ENCODE data around the gene TSPAN4. TPM values are rescaled to one million over a fixed set of nuclear protein-coding genes. Genes with fewer than 3 reads are reported as not detected.

TSPAN4 gene
- total RNA-seq, 1 donor from 2014 or later, result 120 TPM

- DNase-seq (ENCODE audit: low spot score), result no peak
These were observed 5.8 kb downstream of the TSPAN4 start for GRCh38 chr11:848380-848931.

GRCh38 chr11:849104-849824 is 6.6 kb downstream of the TSPAN4 start:
- DNase-seq (ENCODE audit: low spot score), result no peak

GRCh38 chr11:849951-850774 is 7.5 kb downstream of the TSPAN4 start:
- no peak for DNase-seq (ENCODE audit: low spot score)

GRCh38 chr11:850775-851763 is 8.4 kb downstream of the TSPAN4 start:
- DNase-seq (ENCODE audit: low spot score), result no peak

GRCh38 chr11:852762-853161 is 10.1 kb downstream of the TSPAN4 start:
- no peak for DNase-seq (ENCODE audit: low spot score)

- DNase-seq (ENCODE audit: low spot score), result no peak
These were observed 11.2 kb downstream of the TSPAN4 start for GRCh38 chr11:853682-854448.

GRCh38 chr11:854601-855329 is 12.1 kb downstream of the TSPAN4 start:
- no peak for DNase-seq (ENCODE audit: low spot score)

- no peak for DNase-seq (ENCODE audit: low spot score)
These were observed 12.7 kb downstream of the TSPAN4 start for GRCh38 chr11:855330-855674.

GRCh38 chr11:855796-856195 is 13.1 kb downstream of the TSPAN4 start:
- no peak for DNase-seq (ENCODE audit: low spot score)

- no peak for DNase-seq (ENCODE audit: low spot score)
These were observed 13.7 kb downstream of the TSPAN4 start for GRCh38 chr11:856397-856796.

- DNase-seq (ENCODE audit: low spot score), result no peak
These were observed 15.6 kb downstream of the TSPAN4 start for GRCh38 chr11:858053-858761.

GRCh38 chr11:858762-859339 is 16.2 kb downstream of the TSPAN4 start:
- DNase-seq (ENCODE audit: low spot score), result no peak

GRCh38 chr11:859394-860131 is 16.9 kb downstream of the TSPAN4 start:
- no peak for DNase-seq (ENCODE audit: low spot score)

GRCh38 chr11:860234-861104 is 17.8 kb downstream of the TSPAN4 start:
- no peak for DNase-seq (ENCODE audit: low spot score)

- DNase-seq (ENCODE audit: low spot score), result no peak
These were observed 18.4 kb downstream of the TSPAN4 start for GRCh38 chr11:861105-861479.

- no peak for DNase-seq (ENCODE audit: low spot score)
These were observed 19.5 kb downstream of the TSPAN4 start for GRCh38 chr11:862081-862661.

GRCh38 chr11:862696-863022 is 20.0 kb downstream of the TSPAN4 start:
- DNase-seq (ENCODE audit: low spot score), result no peak
